Neural progenitor cell (in vitro differentiated cells): ENCODE measurements around the gene SNX9.

Experiments used
- CTCF ChIP-seq: fragments of 200-600 bp; sonication (generic); IDR thresholded peaks from 2 replicates; pipeline ENCODE4 v1.5.1; 2017; ENCODE audit warnings: antibody characterized with exemption, mild to moderate bottlenecking
- EZH2 ChIP-seq: fragments of 200-600 bp; sonication (generic); IDR thresholded peaks from 2 replicates; pipeline ENCODE4 v1.6.1; 2017; ENCODE audit warnings: antibody characterized with exemption, mild to moderate bottlenecking, moderate library complexity

GRCh38 chr6:157808405-157808950 is 14.6 kb upstream of the SNX9 start:
- TF ChIP-seq CTCF: no peak
- no peak for TF ChIP-seq EZH2
